Activated B cell treated with CpG ODN at 0.5 μM for 24 hours (primary cell): ENCODE data around the gene FAR2. TPM values are rescaled to one million over a fixed set of nuclear protein-coding genes. Genes with fewer than 3 reads are reported as not detected.

Source experiments
- ATAC-seq: fragments of 200-7000 bp; cut with Tn5 transposase; one replicate; pipeline ENCODE4 v1.10.0; 2021; ENCODE audit warnings: low read depth, mild to moderate bottlenecking, moderate library complexity
- CTCF ChIA-PET: fragments of 350-600 bp; sonication (Branson Sonifier 250); formaldehyde crosslinking; loops from one replicate; lab custom pipeline; 2021; ENCODE audit warnings: antibody characterized with exemption; lab: Charles Lee
- POLR2A ChIA-PET: fragments of 350-600 bp; sonication (Branson Sonifier 250); formaldehyde crosslinking; loops from one replicate; lab custom pipeline; 2021; ENCODE audit warnings: antibody characterized with exemption; lab: Charles Lee
- DNase-seq: peaks from one replicate; pipeline ENCODE4 v3.0.0; 2022
- H3K27ac Mint-ChIP-seq: one replicate; pipeline ENCODE4 v1.8.0; 2020; ENCODE audit warnings: mixed read lengths
- H3K27me3 Mint-ChIP-seq: one replicate; pipeline ENCODE4 v1.8.0; 2021; ENCODE audit warnings: mixed read lengths
- H3K36me3 Mint-ChIP-seq: one replicate; pipeline ENCODE4 v1.8.0; 2021; ENCODE audit warnings: low read depth, mixed read lengths
- H3K4me1 Mint-ChIP-seq: one replicate; pipeline ENCODE4 v1.8.0; 2021; ENCODE audit warnings: mixed read lengths
- H3K4me3 Mint-ChIP-seq: one replicate; pipeline ENCODE4 v1.8.0; 2020; ENCODE audit warnings: mild to moderate bottlenecking, mixed read lengths
- H3K9me3 Mint-ChIP-seq: one replicate; pipeline ENCODE4 v1.8.0; 2020; ENCODE audit warnings: mixed read lengths
- intact Hi-C: fragments of 100-400 bp; cut with micrococcal nuclease; formaldehyde crosslinking; loops from one replicate; pipeline ENCODE4 v1.15.1; 2024
- total RNA-seq: library from RNA; stranded (reverse); gene quantifications from 2 replicates; pipeline ENCODE4 v1.2.3, GENCODE V29; 2022
- TF ChIP-seq, protein P1 (sequence below): fragments of 200-600 bp; IDR thresholded peaks from one replicate; pipeline ENCODE4 v1.8.0; 2022; ENCODE audit warnings: antibody characterized with exemption, mild to moderate bottlenecking

The FAR2 gene
- total RNA-seq, 1 donor from 2014 or later = not detected

DNA sequence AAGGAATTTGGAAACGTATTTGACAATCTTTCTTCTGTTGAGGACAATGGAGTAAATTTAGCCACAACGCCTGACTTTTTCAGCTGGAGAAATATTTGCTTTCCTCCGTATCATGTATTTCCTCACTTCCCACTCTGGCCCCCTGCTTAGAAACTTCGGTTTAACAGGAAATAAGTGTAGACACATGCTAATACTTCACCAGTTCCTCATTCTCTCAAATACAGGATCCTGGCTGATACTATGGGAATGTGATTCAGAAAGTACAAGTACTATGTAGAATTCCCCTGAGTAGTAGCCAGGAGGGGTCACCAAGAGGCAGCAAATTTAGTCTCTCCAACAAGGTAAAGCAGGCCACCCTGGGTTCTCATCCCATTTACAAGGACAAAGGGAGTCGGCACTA is 58.0 kb downstream of the FAR2 start:
- H3K4me3 Mint-ChIP-seq = no peak overlapping the region
- H3K36me3 Mint-ChIP-seq = no peaks in the 10 kb centered on the region
- CTCF ChIA-PET = no interaction called here
- H3K27ac Mint-ChIP-seq = no peak overlapping the region
- DNase-seq = no peak
- TF ChIP-seq, protein P1, sequence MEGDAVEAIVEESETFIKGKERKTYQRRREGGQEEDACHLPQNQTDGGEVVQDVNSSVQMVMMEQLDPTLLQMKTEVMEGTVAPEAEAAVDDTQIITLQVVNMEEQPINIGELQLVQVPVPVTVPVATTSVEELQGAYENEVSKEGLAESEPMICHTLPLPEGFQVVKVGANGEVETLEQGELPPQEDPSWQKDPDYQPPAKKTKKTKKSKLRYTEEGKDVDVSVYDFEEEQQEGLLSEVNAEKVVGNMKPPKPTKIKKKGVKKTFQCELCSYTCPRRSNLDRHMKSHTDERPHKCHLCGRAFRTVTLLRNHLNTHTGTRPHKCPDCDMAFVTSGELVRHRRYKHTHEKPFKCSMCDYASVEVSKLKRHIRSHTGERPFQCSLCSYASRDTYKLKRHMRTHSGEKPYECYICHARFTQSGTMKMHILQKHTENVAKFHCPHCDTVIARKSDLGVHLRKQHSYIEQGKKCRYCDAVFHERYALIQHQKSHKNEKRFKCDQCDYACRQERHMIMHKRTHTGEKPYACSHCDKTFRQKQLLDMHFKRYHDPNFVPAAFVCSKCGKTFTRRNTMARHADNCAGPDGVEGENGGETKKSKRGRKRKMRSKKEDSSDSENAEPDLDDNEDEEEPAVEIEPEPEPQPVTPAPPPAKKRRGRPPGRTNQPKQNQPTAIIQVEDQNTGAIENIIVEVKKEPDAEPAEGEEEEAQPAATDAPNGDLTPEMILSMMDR = no peak
- POLR2A ChIA-PET = no interaction called here
- intact Hi-C loops = no loop called here
- ATAC-seq = no peak
- H3K27me3 Mint-ChIP-seq = no peaks in the 10 kb centered on the region
- no peaks in the 10 kb centered on the region for H3K9me3 Mint-ChIP-seq
- H3K4me1 Mint-ChIP-seq = no peaks in the 10 kb centered on the region

DNA sequence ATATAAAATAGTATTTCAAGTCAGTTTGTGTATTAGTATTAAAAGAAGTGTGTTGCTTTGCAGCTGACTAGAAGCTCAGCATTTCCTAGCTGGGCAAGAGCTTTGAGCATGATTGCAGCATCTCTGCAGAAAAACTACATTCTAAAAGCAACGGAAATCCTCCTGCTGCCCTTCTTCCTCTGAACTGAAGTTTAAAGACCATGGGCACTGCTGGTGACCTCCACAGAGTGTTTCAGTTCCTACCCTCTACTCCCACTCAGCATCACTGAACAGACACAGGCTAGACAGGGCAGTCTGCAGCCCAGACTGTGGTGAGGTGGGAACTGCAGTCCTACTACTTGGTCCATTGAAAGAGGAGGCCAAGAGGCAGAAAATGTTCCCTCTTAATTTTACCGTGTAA is 59.0 kb downstream of the FAR2 start:
- Mint-ChIP-seq H3K36me3 (no peaks in the 10 kb centered on the region), H3K9me3 (no peaks in the 10 kb centered on the region), H3K4me1 (no peaks in the 10 kb centered on the region), H3K27me3 (no peaks in the 10 kb centered on the region), H3K4me3 (no peak overlapping the region), H3K27ac (no peak overlapping the region)
- intact Hi-C loops = no loop called here
- DNase-seq (no peak), ATAC-seq (no peak)
- POLR2A ChIA-PET = no interaction called here
- CTCF ChIA-PET = no interaction called here
- TF ChIP-seq, protein P1 = no peak

DNA sequence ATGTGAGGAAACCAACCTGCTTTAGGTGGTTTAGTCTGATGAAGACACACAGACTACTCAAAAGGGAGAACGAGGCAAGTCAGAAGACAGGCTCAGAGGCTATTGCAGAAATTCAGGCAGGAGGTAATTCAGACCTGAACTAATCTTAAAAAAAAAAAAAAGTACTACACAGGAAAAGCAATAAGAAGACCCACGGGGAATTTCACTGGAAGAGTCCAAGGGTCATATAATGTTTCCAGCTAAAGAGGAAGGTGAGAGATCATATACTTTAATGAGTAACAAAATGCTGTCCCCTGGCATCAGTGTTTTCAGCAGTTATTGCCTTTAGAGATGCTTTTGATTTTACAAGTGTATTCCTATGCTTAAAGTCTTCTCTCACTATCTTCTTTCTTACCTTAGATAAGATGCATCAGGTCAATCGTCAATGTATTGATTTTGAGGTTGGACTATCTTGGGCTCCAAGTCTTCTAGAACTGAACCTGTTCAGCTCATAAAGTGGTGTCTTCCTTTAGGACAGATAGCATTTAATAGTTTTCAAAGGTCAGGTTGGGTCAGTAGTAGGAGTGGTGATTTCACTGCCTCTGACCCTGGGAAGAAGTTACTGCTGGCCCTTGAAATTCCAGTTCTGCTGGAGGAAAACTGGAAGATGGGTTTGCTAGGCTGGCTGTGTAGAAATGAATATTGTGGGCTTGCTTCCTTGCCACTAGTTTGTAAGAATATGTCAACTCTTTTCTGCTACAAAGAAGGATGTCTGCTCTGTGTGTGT is 60.0 kb downstream of the FAR2 start:
- ChIA-PET POLR2A (no interaction called here), CTCF (no interaction called here)
- no peaks in the 10 kb centered on the region for H3K36me3 Mint-ChIP-seq
- H3K9me3 Mint-ChIP-seq = no peaks in the 10 kb centered on the region
- no peak overlapping the region for H3K27ac Mint-ChIP-seq
- intact Hi-C loops = no loop called here
- ATAC-seq = no peak
- H3K27me3 Mint-ChIP-seq = no peaks in the 10 kb centered on the region
- H3K4me1 Mint-ChIP-seq = no peaks in the 10 kb centered on the region
- TF ChIP-seq, protein P1 = no peak
- H3K4me3 Mint-ChIP-seq = no peak overlapping the region
- no peak for DNase-seq

DNA sequence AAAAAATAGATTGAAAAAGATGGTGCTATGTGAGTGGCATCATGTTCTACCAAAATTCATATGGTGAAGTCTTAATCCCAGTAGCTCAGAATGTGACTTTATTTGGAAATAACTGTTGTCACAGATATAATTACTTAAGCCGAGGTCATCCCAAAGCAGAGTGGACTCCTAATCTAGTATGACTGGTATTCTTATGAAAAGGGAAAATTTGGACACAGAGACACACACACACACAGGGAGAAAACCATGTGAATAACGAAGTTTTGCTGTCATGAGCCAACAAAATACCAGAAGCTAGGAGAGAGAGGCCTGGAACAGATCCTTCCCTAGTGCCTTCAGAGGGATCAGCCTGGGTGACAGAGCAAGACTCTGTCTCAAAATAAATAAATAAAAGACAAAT is 62.6 kb downstream of the FAR2 start:
- Mint-ChIP-seq H3K4me1 (no peaks in the 10 kb centered on the region), H3K27me3 (no peaks in the 10 kb centered on the region), H3K27ac (no peak overlapping the region), H3K36me3 (no peaks in the 10 kb centered on the region), H3K9me3 (no peaks in the 10 kb centered on the region), H3K4me3 (no peak overlapping the region)
- ATAC-seq = no peak
- TF ChIP-seq, protein P1 = no peak
- intact Hi-C loops = no loop called here
- DNase-seq = no peak
- CTCF ChIA-PET = no interaction called here
- POLR2A ChIA-PET = no interaction called here

DNA sequence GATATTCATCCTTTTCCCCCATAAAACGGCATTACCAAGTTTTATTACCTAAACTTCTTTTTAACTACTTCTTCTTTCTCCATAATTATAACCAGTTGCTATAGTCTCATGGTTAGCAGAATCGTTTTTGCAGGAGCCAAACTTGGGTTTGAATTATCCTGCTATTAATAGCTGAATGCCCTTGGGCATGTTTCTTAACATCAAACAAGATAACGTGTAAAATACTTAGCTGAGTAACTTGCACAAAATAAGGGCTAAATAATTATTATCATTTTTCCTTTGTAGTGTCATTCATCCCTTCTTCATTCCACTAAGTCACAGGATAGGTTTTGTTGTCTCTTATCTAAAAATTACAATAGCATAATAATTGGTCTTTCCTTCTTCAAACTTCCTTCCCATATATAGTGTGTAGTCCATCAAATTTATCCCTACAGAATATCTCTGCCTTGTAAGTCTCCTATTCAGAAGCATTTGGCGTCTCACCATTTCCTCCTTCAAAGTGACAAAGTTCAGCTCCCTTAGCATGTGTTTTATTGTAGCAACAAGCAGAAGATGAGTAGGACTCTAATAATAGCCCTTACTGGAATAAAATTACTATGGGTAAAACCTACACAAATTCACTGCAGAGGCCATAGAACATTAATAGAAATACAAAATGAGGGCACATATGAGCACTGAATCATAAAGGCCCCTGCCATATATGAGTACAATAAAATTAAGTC is 63.8 kb downstream of the FAR2 start:
- H3K27me3 Mint-ChIP-seq = no peaks in the 10 kb centered on the region
- intact Hi-C loops = no loop called here
- H3K36me3 Mint-ChIP-seq = no peaks in the 10 kb centered on the region
- TF ChIP-seq, protein P1 = no peak
- POLR2A ChIA-PET = no interaction called here
- H3K9me3 Mint-ChIP-seq = no peaks in the 10 kb centered on the region
- H3K27ac Mint-ChIP-seq = no peak overlapping the region
- no peaks in the 10 kb centered on the region for H3K4me1 Mint-ChIP-seq
- ATAC-seq (no peak), DNase-seq (no peak)
- no peak overlapping the region for H3K4me3 Mint-ChIP-seq
- CTCF ChIA-PET = no interaction called here
